GM19099 (cell line): Measurements from ENCODE around the gene AMD1.

Experiments
- POLR2A ChIP-seq: IDR thresholded peaks from 3 replicates; pipeline ENCODE4 v1.6.1; 2011; ENCODE audit warnings: low read depth; ENCODE audit not compliant: insufficient read length; ENCODE audit errors: extremely low read depth

Gene AMD1

DNA sequence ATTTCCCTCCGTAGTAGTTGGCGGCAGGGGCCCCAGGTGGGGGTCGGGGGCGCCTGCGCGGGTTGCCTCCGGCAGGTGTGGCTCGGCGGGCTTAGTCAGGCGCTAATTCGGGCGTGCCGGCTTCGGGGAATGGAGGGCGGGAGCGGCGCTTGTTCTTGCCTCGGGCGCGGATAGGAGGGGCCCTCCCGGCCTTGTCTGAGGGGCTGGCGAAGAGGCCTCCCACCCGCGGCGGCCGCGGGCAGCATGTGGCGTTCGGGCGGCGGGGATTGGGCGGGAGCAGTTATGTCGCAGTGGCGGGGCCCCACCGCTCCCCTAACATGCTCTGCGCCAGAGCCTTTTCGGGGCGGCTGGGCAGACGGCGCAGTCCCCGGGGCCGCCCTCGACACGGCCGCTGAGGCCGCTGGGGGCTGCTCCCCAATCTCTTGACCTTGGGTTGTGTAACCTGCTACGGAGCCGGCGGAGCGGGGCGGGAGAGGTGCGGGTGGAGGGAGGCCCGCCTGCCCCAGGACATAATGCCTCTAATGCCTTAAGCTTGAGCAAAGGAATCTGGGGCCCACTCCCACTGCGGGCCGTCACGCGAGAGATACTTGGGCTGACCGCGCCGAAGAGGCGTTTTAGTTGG lies 1.1 kb downstream of the AMD1 start:
- TF ChIP-seq POLR2A = no peak

DNA sequence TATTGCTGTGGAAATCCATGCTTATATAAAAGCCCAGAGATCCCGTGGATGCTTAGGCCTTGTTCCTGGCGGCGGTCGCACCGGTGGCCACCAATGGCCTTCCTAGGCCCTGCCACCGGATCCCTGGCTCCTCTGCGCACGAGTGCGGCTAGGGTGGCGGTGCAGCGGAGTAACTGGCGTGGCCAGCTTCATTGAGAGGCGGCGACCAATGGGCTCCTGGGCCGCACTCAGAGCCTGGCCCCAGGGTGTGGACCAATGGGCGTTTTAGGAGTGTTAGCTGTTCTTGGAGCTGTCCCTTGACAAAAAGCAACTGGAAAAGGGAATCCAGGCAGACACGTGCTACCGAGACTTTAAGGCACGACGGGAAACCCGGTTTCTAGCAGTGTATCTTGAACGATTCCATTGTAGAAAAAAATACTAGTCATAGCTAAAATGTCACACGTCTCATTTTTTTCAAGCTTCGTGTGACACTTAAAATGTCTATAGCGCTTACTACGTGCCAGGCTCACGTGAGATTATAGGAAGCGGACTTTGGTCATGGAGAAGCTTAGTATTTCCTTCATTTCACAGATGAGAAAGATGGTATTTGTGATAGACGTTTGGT lies 1.7 kb downstream of the AMD1 start:
- TF ChIP-seq POLR2A = peak; percentile 75

DNA sequence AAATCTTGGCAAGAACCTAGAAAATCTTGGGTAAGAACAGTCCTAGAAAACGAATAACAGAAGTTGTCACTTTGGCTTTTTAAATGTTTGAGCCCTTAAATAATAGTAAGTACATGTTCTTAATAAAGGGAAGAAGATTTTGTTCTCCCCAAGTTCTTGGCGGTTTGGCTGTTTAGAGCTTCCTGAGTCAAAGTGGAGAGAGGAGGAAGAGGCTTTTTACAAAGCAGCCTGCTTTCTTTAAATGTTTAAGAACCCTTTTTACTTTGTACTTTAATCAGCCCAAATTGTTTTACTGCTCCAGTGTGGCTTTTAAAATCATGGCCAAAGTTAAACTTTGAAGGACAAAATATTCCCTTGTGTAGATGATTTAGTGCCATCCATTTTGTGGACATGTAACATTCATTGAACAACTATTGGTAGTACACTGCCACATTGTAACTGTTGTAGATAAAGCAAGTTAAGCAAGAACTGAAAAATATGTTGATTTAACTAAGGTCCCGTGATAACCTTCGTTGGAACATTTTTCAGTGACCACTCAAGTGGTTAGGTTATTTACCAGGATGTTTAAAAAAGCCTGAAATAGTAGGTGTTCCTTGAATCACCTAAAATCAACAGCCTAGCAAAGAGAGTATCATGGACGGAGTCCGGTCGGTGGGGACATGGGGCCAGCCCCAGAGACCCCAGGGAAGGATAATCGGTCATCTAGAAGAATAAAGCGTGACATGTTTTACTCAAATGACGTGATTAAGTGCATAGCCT lies 2.4 kb downstream of the AMD1 start:
- TF ChIP-seq POLR2A = no peak

DNA sequence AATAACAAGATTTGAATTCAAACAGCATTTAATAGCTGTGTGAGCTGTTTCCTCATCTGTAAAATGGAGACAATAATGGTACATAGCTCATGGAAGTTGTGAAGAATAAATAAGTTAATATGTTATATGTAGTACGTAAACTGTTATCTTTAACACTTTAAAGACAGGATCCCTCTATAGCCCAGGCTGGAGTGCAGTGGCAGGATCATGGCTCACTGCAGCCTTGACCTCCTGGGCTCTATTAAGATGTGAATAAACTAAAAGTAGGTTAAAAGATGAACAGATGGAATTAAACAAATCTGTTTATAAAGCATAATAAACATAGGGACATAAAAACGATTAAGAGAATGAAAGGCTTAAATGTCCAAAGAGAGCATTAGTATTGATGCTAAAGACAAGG lies 3.0 kb downstream of the AMD1 start:
- no peak for TF ChIP-seq POLR2A

DNA sequence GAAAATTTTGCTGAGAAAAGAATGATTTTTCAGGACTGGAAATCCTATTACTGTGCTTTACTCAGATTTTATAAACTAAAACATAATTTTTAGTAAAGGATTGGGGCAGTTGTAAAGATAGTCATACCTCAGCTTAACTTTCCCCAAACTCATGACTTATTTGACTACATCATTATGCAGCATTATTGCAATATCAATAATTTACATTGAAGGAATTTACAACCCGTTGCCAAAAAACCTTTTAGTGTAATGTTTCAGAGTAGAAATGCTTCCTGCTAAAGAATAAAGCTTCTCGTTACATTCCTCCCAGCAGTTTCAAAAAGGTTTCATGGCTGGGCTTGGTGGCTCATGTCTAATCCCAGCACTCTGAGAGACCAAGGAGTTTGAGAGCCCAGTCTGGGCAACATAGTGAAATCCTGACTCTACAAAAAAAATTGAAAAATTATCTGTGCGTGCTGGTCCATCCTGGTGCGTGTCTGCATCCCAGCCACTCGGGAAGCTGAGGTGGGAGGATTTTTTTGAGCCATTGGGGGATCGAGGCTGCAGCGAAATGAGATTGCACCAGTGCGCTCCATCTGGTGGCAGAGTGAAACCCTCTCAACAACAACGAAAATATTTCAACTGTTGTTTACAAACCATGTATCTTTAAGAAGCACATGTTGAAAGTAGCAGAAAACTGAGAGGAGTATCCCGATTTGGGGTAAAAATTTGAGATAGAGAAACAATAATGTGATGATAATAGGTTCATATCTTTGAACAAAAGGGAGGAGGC lies 4.4 kb downstream of the AMD1 start:
- TF ChIP-seq POLR2A = no peak

DNA sequence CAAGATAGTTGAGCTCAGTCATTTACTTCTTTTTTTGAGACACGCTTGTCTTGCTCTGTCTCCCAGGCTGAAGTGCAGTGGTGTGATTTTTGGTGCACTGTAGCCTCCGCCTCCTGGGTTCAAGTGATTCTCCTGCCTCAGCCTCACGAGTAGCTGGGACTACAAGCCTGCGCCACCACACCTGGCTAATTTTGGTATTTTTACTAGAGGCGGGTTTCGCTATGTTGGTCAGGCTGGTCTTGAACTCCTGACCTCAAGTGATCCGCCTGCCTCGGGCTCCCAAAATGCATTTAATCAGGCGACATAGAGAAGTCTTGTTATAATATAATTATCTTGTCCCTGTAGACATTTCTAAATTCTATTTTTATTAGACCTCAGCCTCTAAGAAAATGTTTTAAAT lies 6.1 kb downstream of the AMD1 start:
- no peak for TF ChIP-seq POLR2A

DNA sequence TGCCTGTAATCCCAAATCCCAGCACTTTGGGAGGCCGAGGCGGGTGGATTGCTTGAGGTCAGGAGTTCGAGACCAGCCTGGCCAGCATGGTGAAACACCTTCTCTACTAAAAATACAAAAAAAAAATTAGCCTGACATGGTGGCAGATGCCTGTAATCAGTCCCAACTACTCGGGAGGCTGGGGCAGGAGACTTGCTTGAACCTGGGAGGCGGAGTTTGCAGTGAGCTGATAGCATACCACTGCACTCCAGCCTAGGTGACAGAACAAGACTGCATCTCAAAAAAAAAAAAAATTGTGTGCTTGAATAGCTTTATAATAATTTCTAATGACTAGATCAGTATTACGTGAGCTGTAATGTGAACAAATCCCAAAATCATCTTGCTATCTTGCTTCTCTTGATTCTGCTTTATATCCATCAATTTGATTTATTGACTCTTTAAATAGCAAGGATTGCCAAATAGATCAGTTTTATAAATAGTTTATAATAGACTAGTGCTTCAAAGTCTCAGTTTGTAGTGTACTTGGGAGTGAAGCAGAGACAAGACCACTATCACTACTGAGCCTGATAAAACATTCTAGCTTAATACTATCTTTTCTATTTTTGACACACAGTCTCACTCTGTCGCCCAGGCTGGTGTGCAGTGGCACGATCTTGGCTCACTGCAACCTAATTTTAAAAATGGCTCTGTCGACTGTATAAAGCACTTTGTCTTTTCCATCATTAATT lies 7.1 kb downstream of the AMD1 start:
- no peak for TF ChIP-seq POLR2A

DNA sequence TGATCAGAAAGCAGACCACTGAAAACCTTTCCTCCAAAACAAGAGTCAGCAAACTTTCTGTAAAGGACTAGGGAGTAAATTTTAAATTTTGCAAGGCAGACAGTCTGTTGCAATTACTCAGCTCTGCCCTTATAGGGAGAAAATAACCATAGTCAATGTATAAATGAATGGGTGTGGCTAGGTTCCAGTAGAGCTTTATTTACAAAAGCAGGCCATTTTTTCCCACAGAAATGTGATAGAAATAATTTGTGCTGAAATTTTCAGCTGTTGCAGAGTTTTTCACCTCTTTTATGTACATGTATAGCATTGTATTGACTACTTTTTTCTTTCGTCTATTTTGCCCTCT lies 7.7 kb downstream of the AMD1 start:
- TF ChIP-seq POLR2A = no peak

DNA sequence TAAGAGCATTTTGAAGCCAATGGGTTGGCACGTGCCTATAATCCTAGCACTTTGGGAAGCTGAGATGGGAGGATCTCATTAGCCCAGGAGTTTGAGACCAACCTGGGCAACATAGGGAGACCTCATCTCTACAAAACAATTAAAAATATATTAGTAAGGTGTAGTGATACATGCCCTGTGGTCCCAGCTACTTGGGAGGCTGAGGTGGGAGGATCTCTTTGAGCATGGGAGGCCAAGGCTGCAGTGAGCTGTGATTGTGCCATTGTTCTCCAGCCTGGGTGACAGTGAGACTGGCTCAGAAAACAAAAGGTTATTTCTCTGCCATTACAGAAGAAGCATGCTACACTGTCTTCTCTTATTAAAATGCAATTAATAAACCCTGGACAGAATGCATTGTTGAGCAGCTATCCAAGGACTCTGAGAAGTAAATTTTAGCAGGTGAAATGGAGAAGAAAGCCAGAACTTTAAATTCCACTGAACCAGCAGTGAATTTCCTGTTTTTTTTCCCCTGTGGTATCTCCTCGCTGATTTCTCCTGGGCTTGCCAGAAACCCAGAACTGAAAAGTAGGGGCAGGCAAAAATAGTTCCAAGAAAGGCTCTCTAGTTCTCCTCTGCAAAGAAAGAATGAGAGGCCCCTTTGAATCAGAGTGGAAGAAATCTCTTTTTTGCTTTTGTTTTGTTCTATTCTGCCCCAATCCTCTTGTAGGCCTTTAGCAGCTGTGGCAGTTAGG lies 8.4 kb downstream of the AMD1 start:
- no peak for TF ChIP-seq POLR2A

DNA sequence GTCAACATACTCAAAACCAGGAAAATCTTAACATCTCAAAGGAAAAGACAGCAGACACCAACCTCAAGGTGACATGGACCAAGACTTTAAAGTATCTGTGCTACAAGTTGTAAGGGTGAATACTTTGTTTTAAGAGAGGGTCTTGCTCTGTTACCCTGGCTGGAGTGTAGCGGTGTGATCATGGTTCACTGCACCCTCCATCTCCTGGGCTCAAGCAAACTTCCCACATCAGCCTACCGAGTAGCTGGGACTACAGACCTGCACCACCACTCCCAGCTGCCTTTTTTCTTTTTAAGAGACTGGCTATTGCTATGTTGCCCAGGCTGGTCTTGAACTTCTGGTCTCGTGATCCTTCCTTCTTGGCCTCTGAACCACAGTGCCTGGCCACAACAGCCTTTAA lies 9.7 kb downstream of the AMD1 start:
- no peak for TF ChIP-seq POLR2A

DNA sequence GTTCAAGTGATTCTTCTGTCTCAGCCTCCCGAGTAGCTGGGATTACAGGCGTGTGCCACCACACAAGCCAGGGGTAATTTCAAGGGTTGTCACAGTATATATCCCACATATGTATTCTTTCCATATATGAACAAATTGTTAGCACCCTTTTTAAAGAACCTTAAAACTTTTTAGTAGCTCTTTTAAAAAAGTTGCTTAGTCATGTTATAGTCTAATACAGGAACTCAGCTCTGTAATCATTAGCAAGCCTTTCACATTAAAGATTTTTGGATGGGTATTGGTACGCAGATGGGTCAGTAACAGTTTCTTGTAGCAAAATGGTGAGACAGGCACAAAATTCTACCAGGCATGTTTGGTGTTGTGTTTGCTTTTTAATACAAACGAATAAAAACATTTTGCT lies 10.9 kb downstream of the AMD1 start:
- TF ChIP-seq POLR2A = no peak

DNA sequence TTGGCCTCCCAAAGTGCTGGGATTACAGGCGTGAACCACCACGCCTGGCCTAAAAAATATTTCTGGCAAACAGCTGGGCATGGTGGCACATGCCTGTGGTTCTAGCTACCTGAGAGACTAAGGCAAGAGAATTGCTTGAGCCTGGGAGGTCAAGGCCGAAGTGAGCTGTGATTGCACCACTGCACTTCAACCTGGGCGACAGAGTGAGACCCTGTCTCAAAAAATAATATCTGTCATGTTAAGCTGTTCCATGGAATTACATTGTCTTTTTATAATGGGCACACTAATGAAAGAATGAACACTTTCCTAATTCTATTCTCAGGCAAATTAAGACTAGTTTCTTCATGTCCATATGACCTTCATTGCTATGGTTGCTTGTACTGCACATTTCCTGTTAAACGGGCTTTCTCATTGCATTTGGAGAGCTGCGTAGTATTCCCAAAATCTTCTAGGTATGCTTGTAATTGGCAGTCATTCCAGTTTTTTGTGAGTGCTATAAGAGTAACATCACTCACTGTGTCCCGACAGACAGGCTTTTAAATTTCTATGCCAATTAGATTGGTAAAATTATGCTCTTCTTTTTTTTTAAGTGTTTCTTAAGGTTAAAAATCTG lies 12.1 kb downstream of the AMD1 start:
- no peak for TF ChIP-seq POLR2A

DNA sequence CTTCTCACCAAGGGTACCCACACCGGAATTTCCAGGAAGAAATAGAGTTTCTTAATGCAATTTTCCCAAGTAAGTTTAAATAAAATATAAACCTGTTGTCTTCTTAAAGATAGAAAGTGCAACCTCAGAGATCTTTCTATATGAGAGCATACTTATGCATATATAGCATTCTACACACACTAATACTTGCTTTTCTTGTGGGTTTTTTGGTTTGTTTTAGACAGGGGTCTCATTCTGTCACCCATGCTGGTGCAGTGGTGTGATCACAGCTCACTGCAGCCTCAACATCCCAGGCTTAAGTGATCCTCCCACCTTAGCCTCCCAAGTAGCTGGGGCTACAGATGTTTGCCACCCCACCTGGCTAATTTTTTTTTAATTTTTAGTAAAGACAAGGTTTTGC lies 15.7 kb downstream of the AMD1 start:
- no peak for TF ChIP-seq POLR2A
